Pons (tissue), 1 donor: Measurements from ENCODE around the gene PRDX5.

Source experiments
- DNase-seq: peaks from one replicate; pipeline ENCODE4 v3.0.0-alpha.2; 2016; ENCODE audit warnings: low spot score

PRDX5 gene

DNA sequence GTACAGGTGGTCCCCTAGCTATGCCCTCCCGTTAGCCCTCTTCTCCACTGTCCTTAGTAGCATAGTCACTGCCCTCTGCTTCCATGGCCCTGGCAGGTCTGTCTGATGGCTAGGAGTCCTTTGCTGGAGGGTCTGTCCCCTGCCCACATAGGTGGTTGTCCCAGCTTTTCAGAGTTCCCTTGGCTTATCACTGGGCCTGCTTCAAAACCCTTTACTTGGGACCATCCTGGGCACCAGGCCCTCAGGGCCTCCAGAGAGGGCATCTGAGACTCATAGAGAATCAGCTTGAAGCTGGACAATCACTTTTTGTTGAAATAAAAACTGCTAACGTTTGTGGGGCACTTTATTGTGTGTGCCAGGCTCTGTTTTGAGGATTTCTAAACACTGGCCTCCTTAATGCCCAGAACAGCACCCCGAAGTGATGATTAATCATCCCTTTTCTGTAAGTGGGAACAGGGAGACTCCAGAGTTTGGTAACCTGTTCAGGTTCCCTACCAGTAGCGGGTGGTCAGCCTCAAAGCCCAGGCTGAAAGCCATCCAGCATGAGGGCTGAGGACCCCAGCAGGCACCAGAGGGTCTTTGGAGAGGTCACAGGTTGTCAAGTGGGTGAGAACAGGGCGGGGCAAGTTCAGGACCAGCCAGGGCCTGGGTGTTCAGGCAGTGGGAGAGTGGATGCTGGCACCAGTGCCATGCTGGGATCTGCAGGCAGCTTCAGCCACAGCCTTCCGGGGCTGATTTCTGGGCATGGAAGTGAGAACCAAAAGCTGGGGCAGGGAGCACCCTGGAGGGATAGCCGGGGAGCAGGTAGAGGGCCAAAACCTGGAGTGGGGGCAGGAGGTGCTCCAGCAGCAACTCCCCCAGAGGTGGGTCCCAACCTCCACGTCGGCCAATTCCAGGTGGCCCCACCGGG is 27.3 kb upstream of the PRDX5 start:
- DNase-seq, result no peak

DNA sequence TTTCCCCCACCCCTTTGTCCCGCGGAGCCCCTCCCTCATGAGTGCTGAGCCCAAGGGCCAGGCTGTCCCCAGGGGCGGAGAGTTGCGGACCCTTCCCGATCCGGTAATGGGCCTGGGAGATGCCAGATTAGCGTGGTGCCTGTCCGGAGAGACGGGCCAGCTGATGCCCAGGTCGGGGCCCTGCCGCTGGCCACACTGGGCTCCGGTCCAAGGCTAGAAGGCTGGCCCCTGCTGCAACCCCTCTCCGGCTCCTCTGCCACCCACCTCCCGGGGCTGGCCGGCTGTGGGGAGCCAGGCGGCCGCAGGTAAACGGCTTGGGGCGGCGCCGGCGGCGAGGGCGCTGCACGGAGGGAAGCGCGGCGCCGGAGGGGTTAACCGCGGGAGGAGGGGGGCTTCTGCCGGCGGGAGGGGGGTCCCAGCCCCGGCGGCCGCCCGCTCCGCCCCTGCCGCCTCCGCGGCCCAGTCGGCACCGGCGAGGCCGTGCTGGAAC is 26.6 kb upstream of the PRDX5 start, which contains the start of gene KCNK4:
TSS of gene KCNK4 (plus strand) at position 41 of the 490 bp plus-strand sequence. CDS start 1,717 bp downstream, outside the sequence.
- DNase-seq, result no peak

DNA sequence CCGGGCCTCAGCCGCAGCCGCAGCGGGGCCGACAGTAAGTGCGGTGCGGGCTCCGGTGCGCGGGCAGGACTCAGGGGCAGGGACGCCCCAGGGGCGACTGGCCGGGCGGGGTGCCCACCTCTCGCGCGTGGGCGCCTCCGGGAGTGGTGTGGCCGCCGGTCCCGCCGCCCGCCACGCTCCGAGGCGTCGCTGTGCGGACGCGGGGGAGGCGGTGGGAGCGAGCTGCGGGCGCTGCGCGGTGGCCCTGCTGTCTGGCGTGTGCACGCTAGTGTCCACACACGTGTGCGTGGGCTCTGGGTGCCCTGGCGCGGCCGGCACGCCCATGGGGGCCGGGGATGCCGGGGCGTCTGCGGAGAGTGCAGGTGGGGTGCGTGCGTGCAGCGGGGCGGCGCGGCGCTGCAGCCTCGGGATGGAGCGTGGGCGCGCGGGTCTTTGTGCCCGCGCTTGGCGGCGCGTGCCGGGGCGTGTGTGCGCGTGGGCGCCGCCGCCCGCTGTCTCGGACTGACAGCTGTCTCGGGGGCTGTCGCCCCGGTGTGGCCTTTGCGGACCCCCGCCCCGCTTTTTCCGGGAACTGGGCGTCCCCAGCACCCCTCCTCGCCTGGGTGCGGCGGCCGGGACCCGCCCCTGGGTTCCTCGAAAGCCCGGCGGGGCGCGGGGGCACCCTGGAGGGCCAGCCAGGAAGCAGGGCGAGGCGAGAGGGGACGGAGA is 26.0 kb upstream of the PRDX5 start:
- no peak for DNase-seq

DNA sequence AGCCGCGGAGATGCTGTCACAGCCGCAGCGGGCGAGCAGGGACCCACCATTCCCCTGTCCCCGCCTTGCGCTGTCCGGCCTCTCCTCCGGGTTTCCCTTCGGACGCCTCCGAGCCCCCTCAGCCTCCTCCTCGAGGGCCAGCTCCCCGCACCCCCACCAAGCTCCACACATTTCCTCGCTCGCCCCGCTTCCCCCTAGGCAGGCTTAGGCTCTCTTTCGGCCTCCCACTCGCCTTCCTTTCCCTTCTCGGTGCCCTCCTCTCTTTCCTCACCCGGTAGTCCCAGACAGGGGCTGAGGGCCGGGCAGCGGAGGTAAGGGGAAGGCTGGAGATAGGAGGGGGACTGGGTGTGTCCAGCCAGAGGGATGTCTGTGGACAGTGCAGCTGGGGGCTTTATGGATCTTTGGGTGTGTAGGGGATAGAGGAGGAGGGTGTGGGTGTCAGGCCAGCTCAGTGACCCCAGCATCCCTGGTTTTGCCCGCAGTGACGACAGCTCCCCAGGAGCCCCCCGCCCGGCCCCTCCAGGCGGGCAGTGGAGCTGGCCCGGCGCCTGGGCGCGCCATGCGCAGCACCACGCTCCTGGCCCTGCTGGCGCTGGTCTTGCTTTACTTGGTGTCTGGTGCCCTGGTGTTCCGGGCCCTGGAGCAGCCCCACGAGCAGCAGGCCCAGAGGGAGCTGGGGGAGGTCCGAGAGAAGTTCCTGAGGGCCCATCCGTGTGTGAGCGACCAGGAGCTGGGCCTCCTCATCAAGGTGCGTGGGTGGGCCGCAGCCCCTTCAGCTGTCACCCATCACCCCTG is 25.3 kb upstream of the PRDX5 start:
- no peak for DNase-seq

DNA sequence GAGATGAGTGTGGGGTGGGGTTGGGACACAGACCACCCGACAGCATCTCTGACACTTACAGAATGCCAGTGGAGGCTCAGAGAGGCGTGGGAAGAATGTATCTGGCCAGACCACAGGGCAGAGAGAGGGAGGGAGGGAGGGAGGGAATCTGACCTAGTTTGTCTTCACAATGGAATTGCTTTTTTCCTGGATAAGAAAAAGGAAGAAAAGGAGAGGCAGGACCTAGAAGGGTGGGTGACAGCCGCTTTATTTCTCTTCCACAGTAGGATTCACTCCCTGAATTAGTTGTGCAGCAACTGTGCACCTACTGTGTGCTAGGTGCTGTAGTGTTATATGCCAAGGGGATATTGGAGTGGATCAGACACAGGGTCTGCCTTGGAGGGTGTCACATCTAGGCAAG is 23.1 kb upstream of the PRDX5 start:
- no peak for DNase-seq

DNA sequence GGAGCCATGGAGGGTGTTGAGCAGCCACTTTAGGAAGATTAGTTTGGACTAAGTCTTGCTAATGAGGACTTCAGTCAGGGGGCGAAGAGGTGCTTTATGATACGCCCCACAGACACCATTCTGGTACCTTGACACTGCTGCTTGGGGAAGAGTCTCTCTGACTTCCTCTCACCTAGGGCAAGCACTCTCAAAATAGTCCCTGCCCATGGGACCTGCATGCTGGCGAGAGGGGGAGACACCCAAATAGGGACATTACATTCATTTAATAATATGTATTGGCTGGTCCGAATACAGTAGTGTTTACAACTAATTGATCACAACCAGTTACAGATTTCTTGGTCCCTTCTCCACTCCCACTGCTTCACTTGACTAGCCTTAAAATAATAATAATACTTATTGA is 22.2 kb upstream of the PRDX5 start:
- no peak for DNase-seq

DNA sequence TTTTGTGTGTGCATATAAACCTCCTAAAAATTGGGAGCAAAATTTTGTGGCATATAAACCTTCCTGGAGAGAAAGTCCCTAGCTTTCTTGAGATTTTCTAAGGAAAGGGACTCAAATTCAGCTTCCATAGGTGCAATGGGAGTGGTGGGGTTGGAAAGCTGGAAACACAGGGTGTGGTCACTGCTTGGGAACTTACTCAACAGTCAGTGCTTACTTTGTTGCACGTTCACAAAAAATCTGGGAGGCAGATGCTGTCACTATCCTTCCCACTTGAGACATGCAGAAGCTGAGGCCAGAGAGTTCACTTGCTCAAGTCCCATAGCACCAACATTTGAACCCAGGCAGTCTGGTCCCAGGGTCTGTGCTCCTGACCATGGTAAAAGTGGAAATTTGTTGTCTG is 21.7 kb upstream of the PRDX5 start:
- DNase-seq, result no peak

DNA sequence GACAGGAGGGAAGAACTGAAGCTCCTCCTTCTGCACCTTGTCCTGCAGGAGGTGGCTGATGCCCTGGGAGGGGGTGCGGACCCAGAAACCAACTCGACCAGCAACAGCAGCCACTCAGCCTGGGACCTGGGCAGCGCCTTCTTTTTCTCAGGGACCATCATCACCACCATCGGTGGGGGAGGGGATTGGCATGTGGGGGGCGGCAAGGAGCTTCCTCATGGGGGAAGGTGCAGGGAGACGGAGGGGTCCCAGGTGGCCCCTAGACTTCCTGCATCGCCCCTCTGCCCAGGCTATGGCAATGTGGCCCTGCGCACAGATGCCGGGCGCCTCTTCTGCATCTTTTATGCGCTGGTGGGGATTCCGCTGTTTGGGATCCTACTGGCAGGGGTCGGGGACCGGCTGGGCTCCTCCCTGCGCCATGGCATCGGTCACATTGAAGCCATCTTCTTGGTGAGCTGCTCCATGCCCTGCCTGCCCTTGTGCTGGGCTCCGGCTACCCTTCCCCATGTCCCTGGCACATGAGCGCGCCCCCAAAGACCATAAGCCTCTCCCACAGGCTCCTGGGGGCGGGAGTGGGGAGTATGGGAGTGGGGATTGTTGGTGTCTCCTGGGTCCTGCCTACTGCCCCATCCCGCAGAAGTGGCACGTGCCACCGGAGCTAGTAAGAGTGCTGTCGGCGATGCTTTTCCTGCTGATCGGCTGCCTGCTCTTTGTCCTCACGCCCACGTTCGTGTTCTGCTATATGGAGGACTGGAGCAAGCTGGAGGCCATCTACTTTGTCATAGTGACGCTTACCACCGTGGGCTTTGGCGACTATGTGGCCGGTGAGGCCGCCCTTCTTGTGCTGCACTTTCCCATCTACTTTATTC is 20.9 kb upstream of the PRDX5 start:
- DNase-seq, result no peak

DNA sequence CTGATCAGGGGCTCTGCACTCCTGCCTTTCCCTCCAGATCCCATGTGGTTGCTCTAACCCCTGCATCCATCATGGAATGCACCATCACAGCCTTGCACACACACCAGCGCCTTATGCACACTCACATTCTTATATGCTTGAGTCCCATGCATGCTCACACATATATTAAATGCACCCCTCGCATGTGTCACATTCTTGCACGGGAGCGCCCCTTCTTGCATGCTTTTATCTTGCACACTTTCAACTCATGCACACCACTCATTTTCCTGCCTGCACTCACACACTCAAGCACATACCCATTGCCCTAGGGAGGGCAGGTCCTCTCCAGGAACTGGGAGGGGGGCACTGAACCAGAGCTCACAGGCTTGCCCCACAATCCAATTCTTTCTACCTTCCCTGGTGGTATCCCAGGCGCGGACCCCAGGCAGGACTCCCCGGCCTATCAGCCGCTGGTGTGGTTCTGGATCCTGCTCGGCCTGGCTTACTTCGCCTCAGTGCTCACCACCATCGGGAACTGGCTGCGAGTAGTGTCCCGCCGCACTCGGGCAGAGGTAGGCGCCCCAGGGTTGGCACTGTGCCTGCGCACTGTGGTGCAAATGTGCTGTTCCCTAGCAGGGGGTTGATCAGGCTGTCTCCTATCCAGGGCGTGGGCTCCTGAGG is 20.1 kb upstream of the PRDX5 start:
- DNase-seq, result no peak

DNA sequence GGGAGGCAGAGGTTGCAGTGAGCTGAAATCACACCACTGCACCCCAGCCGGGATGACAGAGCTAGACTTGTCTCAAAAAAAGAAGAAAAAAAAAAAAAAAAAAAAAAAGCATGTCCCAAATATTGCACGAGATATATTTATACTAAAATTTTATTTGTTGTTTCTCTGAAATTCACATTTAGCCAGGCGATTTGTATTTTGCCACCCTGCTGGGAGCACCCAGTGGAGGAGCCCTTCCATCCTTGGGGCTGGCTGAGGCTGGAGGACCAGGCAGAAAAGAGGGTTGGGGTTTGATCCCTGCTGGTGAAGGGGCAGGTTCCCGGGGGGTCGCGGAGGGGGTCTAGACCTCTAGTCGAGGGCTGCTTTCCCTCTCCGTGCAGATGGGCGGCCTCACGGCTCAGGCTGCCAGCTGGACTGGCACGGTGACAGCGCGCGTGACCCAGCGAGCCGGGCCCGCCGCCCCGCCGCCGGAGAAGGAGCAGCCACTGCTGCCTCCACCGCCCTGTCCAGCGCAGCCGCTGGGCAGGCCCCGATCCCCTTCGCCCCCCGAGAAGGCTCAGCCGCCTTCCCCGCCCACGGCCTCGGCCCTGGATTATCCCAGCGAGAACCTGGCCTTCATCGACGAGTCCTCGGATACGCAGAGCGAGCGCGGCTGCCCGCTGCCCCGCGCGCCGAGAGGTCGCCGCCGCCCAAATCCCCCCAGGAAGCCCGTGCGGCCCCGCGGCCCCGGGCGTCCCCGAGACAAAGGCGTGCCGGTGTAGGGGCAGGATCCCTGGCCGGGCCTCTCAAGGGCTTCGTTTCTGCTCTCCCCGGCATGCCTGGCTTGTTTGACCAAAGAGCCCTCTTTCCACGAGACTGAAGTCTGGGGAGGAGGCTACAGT is 18.7 kb upstream of the PRDX5 start:
- no peak for DNase-seq

DNA sequence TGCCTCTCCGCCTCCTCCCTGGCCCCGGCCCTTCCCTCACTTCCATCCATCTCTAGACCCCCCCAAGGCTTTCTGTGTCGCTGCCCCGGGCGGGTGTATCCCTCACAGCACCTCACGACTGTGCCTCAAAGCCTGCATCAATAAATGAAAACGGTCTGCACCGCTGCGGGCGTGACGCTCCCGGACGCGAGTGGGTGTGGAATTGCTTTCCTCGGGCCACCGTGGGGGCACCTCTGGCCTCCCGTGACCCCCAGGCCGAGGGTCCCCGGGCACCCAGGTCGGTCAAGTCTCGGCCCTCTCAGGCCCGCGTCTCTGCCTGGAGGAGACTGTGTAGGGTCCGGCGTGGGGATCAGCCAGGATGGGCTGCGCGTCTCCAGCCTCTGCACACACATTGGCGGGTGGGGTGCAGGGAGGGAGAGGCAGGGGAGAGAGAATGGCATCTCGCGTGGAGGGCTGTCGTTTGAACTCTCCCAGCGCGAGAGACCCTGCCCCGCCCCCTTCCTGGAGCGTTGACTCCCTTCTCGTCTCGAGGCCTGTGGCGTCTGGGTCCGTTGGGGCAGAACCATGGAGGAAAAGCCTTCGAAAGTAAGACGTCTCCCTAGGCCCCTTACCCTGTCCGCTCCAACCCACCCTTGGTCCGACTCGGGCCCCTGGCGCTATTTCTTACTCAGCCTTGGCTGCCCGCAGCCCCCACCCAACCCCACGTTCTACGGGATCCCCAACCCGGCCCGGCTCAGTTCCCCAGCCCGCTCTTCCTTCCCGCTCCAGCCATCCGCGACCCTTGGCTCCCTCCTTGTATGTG is 17.9 kb upstream of the PRDX5 start, which contains the start of gene CATSPERZ:
TSS of gene CATSPERZ (plus strand) at position 512 of the 802 bp plus-strand sequence. CDS start at position 565, 53 bp downstream.
- DNase-seq, result no peak

DNA sequence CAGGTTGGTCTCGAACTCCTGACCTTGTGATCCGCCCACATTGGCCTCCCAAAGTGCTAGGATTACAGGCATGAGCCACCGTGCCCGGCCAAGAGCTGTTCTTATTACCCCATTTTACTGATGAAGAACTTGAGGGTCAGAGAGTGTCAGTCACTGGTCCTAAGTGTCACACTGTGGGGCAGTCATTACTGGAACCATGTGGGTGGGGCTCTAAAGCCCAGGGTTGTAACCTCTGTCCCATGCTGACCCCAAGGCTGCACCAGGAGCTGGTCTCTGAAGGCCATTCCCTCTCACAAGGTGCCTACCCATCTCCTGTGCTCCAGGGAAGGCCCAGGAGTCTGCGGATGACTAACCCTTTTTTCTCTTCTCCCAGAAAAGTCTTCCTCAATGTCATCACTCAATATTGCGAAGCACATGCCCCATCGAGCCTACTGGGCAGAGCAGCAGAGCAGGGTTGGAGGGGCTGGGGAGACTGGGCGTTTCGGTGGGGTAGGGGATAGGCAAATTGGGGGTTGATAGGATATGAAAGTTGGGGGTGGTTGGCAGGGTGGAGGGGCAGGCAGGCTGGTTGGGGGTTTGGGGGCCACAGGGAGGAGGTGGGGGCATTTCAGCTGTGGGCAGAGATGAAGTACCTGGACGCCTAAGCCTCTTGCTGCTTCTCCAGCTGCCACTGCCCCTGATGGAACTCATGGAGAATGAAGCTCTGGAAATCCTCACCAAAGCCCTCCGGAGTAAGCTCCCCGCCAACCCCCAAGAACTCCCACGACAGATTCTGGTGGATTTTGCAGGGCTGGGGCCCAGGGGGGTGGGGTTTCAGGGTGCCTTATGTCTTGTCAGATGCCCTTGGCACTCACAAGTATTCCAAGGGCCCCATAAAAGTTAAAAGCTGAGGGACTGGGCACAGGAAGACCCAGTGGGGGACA is 14.6 kb upstream of the PRDX5 start:
- DNase-seq, result no peak

DNA sequence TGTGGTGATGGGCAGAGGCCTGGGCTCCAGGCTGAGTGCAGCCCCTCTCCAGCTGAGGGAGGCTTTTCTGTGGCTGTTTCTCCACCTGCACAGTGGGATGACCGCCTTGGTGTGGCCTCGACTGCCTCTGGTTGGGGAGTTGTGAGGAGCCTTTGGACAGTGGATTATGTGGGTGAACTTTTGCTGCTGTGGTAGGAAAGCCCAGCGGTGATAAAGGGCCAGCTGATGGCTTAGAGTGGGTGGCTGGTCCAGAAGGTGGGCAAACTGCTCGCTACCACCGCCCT is 13.9 kb upstream of the PRDX5 start:
- DNase-seq, result no peak

DNA sequence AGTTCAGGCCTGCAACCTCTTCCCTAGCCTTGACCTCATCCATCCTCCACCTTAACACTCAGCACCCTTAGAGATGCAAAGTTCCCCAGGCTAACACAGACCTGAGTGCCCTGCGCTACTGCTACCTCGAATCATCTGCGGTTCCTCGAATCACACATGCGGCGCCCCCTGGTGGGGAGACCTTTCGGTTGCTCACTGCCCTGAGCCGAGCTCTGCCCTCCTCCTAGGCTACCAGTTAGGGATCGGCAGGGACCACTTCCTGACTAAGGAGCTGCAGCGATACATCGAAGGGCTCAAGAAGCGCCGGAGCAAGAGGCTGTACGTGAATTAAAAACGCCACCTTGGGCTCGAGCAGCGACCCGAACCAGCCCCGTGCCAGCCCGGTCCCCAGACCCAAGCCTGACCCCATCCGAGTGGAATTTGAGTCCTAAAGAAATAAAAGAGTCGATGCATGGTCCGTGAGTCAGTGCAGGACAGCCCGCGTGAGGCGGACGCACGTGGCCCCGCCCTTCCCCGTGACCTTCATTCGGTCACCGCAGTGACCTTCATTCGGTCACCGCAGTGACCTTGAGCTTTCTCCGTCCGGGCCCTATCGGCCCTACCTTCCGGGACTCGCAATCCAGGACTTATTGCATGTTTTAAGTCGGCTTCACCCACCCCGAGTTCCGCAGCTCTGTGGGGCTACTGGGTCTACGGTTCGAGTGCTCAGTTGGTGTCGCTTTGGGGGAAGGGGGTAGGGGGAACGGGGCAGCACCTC is 13.4 kb upstream of the PRDX5 start:
- DNase-seq, result peak; percentile 88

DNA sequence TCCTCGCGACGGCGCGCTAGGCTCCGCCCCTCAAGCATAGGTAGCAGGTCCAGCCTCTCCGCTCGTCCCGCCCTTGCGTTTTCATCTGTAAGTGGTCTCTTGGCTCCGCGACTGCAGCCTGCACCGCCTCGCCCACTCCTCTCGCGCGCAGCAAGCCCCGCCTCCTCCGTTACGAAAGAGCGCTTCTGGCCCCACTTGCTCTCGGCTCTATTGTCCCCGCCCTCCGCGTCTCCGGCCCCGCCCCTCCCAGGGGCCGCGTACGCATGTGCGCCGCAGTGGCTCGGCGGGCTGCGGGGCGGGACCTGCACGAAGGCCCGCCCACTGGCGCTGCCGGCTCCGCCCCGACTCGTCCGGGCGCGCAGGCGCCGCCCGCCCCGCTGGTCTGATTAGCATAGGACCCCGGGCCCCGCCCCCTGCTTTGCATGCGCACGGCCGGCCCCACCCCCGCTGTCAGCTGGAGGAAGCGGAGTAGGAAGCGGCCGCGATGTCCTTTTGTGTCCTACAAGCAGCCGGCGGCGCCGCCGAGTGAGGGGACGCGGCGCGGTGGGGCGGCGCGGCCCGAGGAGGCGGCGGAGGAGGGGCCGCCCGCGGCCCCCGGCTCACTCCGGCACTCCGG is 12.7 kb upstream of the PRDX5 start, which contains the start of gene ESRRA:
TSS of gene ESRRA (plus strand) at position 450 of the 616 bp plus-strand sequence. CDS start 1,656 bp downstream, outside the sequence.
- peak; percentile 98 for DNase-seq
